ENCODE results near the gene NBDY. TPM values are rescaled to one million over a fixed set of nuclear protein-coding genes. Genes with fewer than 3 reads are reported as not detected.
"Not testable (repeated sequence)": the region's sequence is repeated elsewhere in the genome, so short reads cannot be mapped to it uniquely, and the experiment has no call there.

NBDY gene
- total RNA-seq (10 to 100 TPM; 30.9 to 34.3 TPM), polyA plus RNA-seq (10 to 100 TPM; 64.3 to 91.9 (median 73.0) TPM), total RNA-seq (10.3 to 20.1 (median 15.3) reads per million in 6 experiments)

GRCh38 chrX:56729152-56729850, at the start of gene NBDY:
Gene NBDY (plus strand): TSS chrX:56729243. CDS start chrX:56729354, 111 bp downstream.
- peak in 9 of 10 donors; percentile 7 to 54 (median 30) for DNase-seq
- Mint-ChIP-seq H3K27ac (peak within 1 kb of the TSS; percentile 88 to 97 (median 94)), H3K9me3 (no peaks in the 10 kb centered on the region), H3K4me3 (peak within 1 kb of the TSS; percentile 85 to 95 (median 92)), H3K4me1 (peaks cover 2 to 42% (median 22%) of the 10 kb centered on the region in 4 donors), H3K27me3 (no peaks in the 10 kb centered on the region), H3K36me3 (peaks cover 0 to 8% (median 0%) of the 10 kb centered on the region in 3 donors)
- POLR2A ChIA-PET: interaction anchor here (0.6 to 1.7 kb wide), 5 partner anchors 38 to 1240 kb away, joined by 3 to 8 read pairs (median 4); no protein-coding TSS in a partner anchor
- ATAC-seq: peak; percentile 74 to 90

- H3K27ac Mint-ChIP-seq, H3K36me3 Mint-ChIP-seq, H3K4me1 Mint-ChIP-seq, H3K4me3 Mint-ChIP-seq, POLR2A ChIA-PET, ATAC-seq, DNase-seq, H3K27me3 Mint-ChIP-seq: not testable (repeated sequence)
- peaks cover 0 to 70% (median 13%) of the 10 kb centered on the region in 9 donors for H3K9me3 Mint-ChIP-seq
Measured at GRCh38 chrX:56704530-56704929, 24.5 kb upstream of the NBDY start.

- POLR2A ChIA-PET: no interaction called here
- Mint-ChIP-seq H3K4me1 (peaks cover 1 to 24% (median 14%) of the 10 kb centered on the region in 4 donors), H3K36me3 (no peaks in the 10 kb centered on the region), H3K27me3 (no peaks in the 10 kb centered on the region), H3K9me3 (no peaks in the 10 kb centered on the region), H3K27ac (peak overlapping the region in 6 of 10 donors; percentile 8 to 79 (median 46)), H3K4me3 (peak overlapping the region in 3 of 10 donors; percentile 27 to 53 (median 28))
- DNase-seq: peak in 7 of 10 donors; percentile 20 to 66 (median 45)
- peak; percentile 41 to 58 for ATAC-seq
Measured at GRCh38 chrX:56726605-56727004, 2.4 kb upstream of the NBDY start.

- Mint-ChIP-seq H3K27me3 (no peaks in the 10 kb centered on the region), H3K9me3 (no peaks in the 10 kb centered on the region), H3K4me3 (no peak overlapping the region), H3K27ac (peak overlapping the region in 9 of 10 donors; percentile 3 to 92 (median 77)), H3K36me3 (peaks cover 0 to 2% (median 0%) of the 10 kb centered on the region in 3 donors), H3K4me1 (peaks cover 2 to 31% (median 16%) of the 10 kb centered on the region in 4 donors)
- ATAC-seq: no peak
- DNase-seq: no peak
- POLR2A ChIA-PET: interaction anchor here (1.1 kb wide), 1 partner anchor 54 kb away, joined by 3 read pairs; no protein-coding TSS in a partner anchor
Measured at GRCh38 chrX:56727531-56727930, 1.5 kb upstream of the NBDY start.

- H3K4me3 Mint-ChIP-seq: peak overlapping the region in 8 of 10 donors; percentile 4 to 85 (median 44)
- no peak for DNase-seq
- POLR2A ChIA-PET: interaction anchor here (1.1 to 1.7 kb wide), 4 partner anchors 53 to 1239 kb away, joined by 3 to 8 read pairs (median 4); no protein-coding TSS in a partner anchor
Measured at GRCh38 chrX:56728321-56728720, 722 bp upstream of the NBDY start.

GRCh38 chrX:56728752-56729151, 291 bp upstream of the NBDY start:
- POLR2A ChIA-PET: interaction anchor here (0.6 to 1.7 kb wide), 5 partner anchors 52 to 1240 kb away, joined by 3 to 8 read pairs (median 3); no protein-coding TSS in a partner anchor
- peaks cover 2 to 41% (median 21%) of the 10 kb centered on the region in 4 donors for H3K4me1 Mint-ChIP-seq
- peak; percentile 59 to 67 for ATAC-seq
- peak overlapping the region; percentile 85 to 95 (median 92) for H3K4me3 Mint-ChIP-seq
- DNase-seq: peak in 6 of 10 donors; percentile 3 to 38 (median 20)
- H3K27ac Mint-ChIP-seq: peak overlapping the region; percentile 88 to 97 (median 94)
- H3K9me3 Mint-ChIP-seq: no peaks in the 10 kb centered on the region
- no peaks in the 10 kb centered on the region for H3K27me3 Mint-ChIP-seq
- peaks cover 0 to 5% (median 0%) of the 10 kb centered on the region in 3 donors for H3K36me3 Mint-ChIP-seq

More at GRCh38 chrX:56728321-56728720, 722 bp upstream of the NBDY start:
- peak overlapping the region in 9 of 10 donors; percentile 4 to 97 (median 78) for H3K27ac Mint-ChIP-seq
- H3K36me3 Mint-ChIP-seq: peaks cover 0 to 2% (median 0%) of the 10 kb centered on the region in 3 donors
- no peaks in the 10 kb centered on the region for H3K27me3 Mint-ChIP-seq
- no peak for ATAC-seq
- no peaks in the 10 kb centered on the region for H3K9me3 Mint-ChIP-seq
- peaks cover 2 to 37% (median 16%) of the 10 kb centered on the region in 4 donors for H3K4me1 Mint-ChIP-seq

- no peaks in the 10 kb centered on the region for H3K9me3 Mint-ChIP-seq
- no peaks in the 10 kb centered on the region for H3K27me3 Mint-ChIP-seq
- POLR2A ChIA-PET: interaction anchor here (0.8 kb wide), 1 partner anchor 1382 kb away, joined by 3 read pairs; no protein-coding TSS in a partner anchor
- peak overlapping the region in 3 of 10 donors; percentile 0 to 53 (median 15) for H3K4me3 Mint-ChIP-seq
- ATAC-seq: peak in 1 of 2 donors; percentile 32
- peaks cover 12 to 42% (median 29%) of the 10 kb centered on the region in 4 donors for H3K4me1 Mint-ChIP-seq
- peak; percentile 12 to 72 (median 50) for DNase-seq
- H3K27ac Mint-ChIP-seq: peak overlapping the region in 4 of 10 donors; percentile 18 to 65 (median 41)
- H3K36me3 Mint-ChIP-seq: peaks cover 0 to 41% (median 5%) of the 10 kb centered on the region in 3 donors
Measured at GRCh38 chrX:56733459-56734046, 4.5 kb downstream of the NBDY start.

GRCh38 chrX:56736219-56736618, 7.2 kb downstream of the NBDY start:
- H3K9me3 Mint-ChIP-seq: no peaks in the 10 kb centered on the region
- H3K27me3 Mint-ChIP-seq: no peaks in the 10 kb centered on the region
- POLR2A ChIA-PET: no interaction called here
- H3K4me1 Mint-ChIP-seq: peaks cover 15 to 46% (median 41%) of the 10 kb centered on the region in 4 donors
- no peak overlapping the region for H3K27ac Mint-ChIP-seq
- ATAC-seq: no peak
- no peak overlapping the region for H3K4me3 Mint-ChIP-seq
- H3K36me3 Mint-ChIP-seq: peaks cover 0 to 56% (median 14%) of the 10 kb centered on the region in 3 donors
- DNase-seq: no peak

- Mint-ChIP-seq H3K9me3 (peaks cover 0 to 4% (median 0%) of the 10 kb centered on the region in 9 donors), H3K27me3 (no peaks in the 10 kb centered on the region), H3K27ac (no peak overlapping the region), H3K4me1 (peaks cover 13 to 54% (median 44%) of the 10 kb centered on the region in 4 donors), H3K4me3 (peak overlapping the region in 1 of 10 donors; percentile 4), H3K36me3 (peaks cover 0 to 72% (median 29%) of the 10 kb centered on the region in 3 donors)
- DNase-seq: no peak
- POLR2A ChIA-PET: no interaction called here
- ATAC-seq: no peak
Measured at GRCh38 chrX:56738670-56739069, 9.6 kb downstream of the NBDY start.

GRCh38 chrX:56744996-56745395, 16.0 kb downstream of the NBDY start:
- Mint-ChIP-seq H3K27me3 (no peaks in the 10 kb centered on the region), H3K27ac (no peak overlapping the region), H3K9me3 (peaks cover 0 to 4% (median 0%) of the 10 kb centered on the region in 9 donors), H3K4me1 (peaks cover 14 to 67% (median 44%) of the 10 kb centered on the region in 4 donors), H3K36me3 (peaks cover 0 to 54% (median 27%) of the 10 kb centered on the region in 3 donors), H3K4me3 (no peak overlapping the region)
- DNase-seq (no peak), ATAC-seq (no peak)
- POLR2A ChIA-PET: no interaction called here

GRCh38 chrX:56746996-56747395, 18.0 kb downstream of the NBDY start:
- Mint-ChIP-seq H3K4me1 (peaks cover 22 to 67% (median 48%) of the 10 kb centered on the region in 4 donors), H3K27ac (peak overlapping the region in 1 of 10 donors; percentile 82), H3K4me3 (peak overlapping the region in 1 of 10 donors; percentile 1), H3K9me3 (no peaks in the 10 kb centered on the region), H3K27me3 (no peaks in the 10 kb centered on the region), H3K36me3 (peaks cover 0 to 48% (median 11%) of the 10 kb centered on the region in 3 donors)
- POLR2A ChIA-PET: no interaction called here
- ATAC-seq (no peak), DNase-seq (no peak)

- H3K27ac Mint-ChIP-seq: peak overlapping the region in 4 of 10 donors; percentile 42 to 65 (median 45)
- H3K9me3 Mint-ChIP-seq: no peaks in the 10 kb centered on the region
- no peak overlapping the region for H3K4me3 Mint-ChIP-seq
- no peaks in the 10 kb centered on the region for H3K27me3 Mint-ChIP-seq
- peaks cover 0 to 39% (median 6%) of the 10 kb centered on the region in 3 donors for H3K36me3 Mint-ChIP-seq
- DNase-seq: no peak
- no peak for ATAC-seq
- POLR2A ChIA-PET: no interaction called here
- peaks cover 32 to 59% (median 51%) of the 10 kb centered on the region in 4 donors for H3K4me1 Mint-ChIP-seq
Measured at GRCh38 chrX:56751071-56751470, 22.0 kb downstream of the NBDY start.
